ENCODE measurements around the gene PROX1. TPM values are rescaled to one million over a fixed set of nuclear protein-coding genes. Genes with fewer than 3 reads are reported as not detected.

Gene PROX1
- total and polyA plus RNA-seq, 11 donors, result 6.9 to 145 (median 64.4) TPM

DNA sequence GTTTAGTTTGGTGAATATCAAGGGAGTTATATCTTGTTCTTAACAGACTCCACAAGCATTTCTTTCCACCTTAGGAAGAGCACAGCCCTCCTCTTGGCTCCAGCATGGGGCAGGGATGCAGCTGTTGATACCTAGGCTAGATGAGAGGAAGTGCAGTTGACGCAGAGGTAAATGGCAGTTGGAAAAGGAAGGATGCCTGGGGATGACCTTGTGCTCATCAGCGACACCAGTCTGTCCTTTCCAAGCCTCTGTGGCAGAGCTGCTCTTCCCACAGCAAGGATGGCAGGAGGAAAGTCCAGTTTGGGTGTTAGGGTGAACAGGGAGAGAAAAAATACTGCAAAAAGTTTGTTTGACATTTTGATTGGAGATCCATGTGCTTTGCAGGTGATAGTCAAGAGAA, 6.2 kb downstream of the PROX1 start:
- Histone ChIP-seq H3K27me3 (peaks cover 0 to 7% (median 0%) of the 10 kb centered on the region in 9 donors), H3K4me1 (peaks cover 0 to 27% (median 7%) of the 10 kb centered on the region in 12 donors), H3K4me3 (no peak overlapping the region), H3K27ac (peak overlapping the region in 4 of 12 donors; percentile 2 to 30 (median 10)), H3K9me3 (no peaks in the 10 kb centered on the region), H3K36me3 (peaks cover 0 to 14% (median 0%) of the 10 kb centered on the region in 9 donors)
- DNase-seq (no peak), ATAC-seq (no peak)
- intact Hi-C loops (cut with DNase I), result loop anchor here in 2 of 10 donors (5.0 kb wide), 2 partner anchors 33 to 113 kb away; no protein-coding TSS in a partner anchor
- 17 to 21% (median 20%) methylated on average over 2 of the region's 2 CpGs for WGBS, 4 donors
- no peak for TF ChIP-seq POLR2A (IDR thresholded peaks at IDR 0.05)
- TF ChIP-seq, protein P1, sequence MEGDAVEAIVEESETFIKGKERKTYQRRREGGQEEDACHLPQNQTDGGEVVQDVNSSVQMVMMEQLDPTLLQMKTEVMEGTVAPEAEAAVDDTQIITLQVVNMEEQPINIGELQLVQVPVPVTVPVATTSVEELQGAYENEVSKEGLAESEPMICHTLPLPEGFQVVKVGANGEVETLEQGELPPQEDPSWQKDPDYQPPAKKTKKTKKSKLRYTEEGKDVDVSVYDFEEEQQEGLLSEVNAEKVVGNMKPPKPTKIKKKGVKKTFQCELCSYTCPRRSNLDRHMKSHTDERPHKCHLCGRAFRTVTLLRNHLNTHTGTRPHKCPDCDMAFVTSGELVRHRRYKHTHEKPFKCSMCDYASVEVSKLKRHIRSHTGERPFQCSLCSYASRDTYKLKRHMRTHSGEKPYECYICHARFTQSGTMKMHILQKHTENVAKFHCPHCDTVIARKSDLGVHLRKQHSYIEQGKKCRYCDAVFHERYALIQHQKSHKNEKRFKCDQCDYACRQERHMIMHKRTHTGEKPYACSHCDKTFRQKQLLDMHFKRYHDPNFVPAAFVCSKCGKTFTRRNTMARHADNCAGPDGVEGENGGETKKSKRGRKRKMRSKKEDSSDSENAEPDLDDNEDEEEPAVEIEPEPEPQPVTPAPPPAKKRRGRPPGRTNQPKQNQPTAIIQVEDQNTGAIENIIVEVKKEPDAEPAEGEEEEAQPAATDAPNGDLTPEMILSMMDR (IDR thresholded peaks at IDR 0.05), result no peak

DNA sequence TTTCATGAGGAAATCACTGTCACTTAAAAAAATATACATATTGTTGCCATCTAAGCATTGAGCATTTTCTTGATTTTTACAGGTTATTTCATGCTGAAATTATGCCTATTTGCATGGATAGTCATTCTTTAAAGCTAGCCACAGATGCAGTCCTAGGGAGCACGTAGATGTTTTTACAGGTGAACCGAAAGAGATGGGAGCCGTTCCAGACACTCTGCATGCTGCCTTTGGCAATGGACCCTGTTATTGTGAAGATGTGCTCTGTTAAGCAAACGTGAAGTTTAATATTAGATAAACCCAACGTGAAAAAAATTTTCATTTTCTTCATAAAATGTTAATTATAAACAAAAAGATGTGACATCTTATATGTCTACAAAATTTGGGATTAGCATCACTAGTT, 7.1 kb downstream of the PROX1 start:
- TF ChIP-seq POLR2A (IDR thresholded peaks at IDR 0.05), result no peak
- WGBS, 4 donors, result 42 to 48% (median 43%) methylated on average over 5 of the region's 5 CpGs
- H3K27me3 ChIP-seq, result no peaks in the 10 kb centered on the region
- intact Hi-C loops (cut with DNase I), result loop anchor here in 2 of 10 donors (5.0 kb wide), 3 partner anchors 32 to 127 kb away; no protein-coding TSS in a partner anchor
- no peak overlapping the region for H3K4me3 ChIP-seq
- no peaks in the 10 kb centered on the region for H3K9me3 ChIP-seq
- no peak for DNase-seq
- no peak for ATAC-seq
- peaks cover 0 to 24% (median 7%) of the 10 kb centered on the region in 12 donors for H3K4me1 ChIP-seq
- H3K27ac ChIP-seq, result no peak overlapping the region
- peaks cover 0 to 17% (median 0%) of the 10 kb centered on the region in 9 donors for H3K36me3 ChIP-seq

DNA sequence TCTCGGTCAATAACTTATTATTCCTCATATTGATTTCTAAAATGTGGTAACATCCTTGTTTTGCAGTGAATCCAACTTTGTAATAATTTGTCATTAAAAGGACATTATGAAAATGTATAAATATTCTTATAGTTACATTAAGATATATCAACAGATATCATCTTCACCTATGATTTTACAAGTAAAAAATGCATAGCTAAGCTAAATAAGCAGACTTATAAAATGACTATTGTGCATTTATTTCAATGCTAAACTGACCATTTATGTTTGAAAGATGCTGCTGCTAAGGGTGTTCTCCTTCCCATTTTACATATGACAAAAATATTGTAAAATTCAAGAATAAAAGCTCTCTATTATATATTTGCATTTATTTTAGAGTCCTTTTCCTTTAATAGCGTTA, 7.8 kb downstream of the PROX1 start:
- TF ChIP-seq POLR2A (IDR thresholded peaks at IDR 0.05), result no peak
- TF ChIP-seq, protein P1 (IDR thresholded peaks at IDR 0.05), result no peak
- H3K27me3 ChIP-seq, result no peaks in the 10 kb centered on the region
- no peak for ATAC-seq
- no peak overlapping the region for H3K4me3 ChIP-seq
- intact Hi-C loops (cut with DNase I), result loop anchor here in 1 of 10 donors (5.0 kb wide), 1 partner anchor 127 kb away; no protein-coding TSS in a partner anchor
- no peaks in the 10 kb centered on the region for H3K9me3 ChIP-seq
- no peak for DNase-seq
- H3K27ac ChIP-seq, result no peak overlapping the region
- H3K4me1 ChIP-seq, result peaks cover 0 to 24% (median 7%) of the 10 kb centered on the region in 12 donors
- 72 to 85% (median 77%) methylated on average over 2 of the region's 2 CpGs for WGBS, 4 donors
- H3K36me3 ChIP-seq, result peaks cover 0 to 17% (median 0%) of the 10 kb centered on the region in 9 donors

DNA sequence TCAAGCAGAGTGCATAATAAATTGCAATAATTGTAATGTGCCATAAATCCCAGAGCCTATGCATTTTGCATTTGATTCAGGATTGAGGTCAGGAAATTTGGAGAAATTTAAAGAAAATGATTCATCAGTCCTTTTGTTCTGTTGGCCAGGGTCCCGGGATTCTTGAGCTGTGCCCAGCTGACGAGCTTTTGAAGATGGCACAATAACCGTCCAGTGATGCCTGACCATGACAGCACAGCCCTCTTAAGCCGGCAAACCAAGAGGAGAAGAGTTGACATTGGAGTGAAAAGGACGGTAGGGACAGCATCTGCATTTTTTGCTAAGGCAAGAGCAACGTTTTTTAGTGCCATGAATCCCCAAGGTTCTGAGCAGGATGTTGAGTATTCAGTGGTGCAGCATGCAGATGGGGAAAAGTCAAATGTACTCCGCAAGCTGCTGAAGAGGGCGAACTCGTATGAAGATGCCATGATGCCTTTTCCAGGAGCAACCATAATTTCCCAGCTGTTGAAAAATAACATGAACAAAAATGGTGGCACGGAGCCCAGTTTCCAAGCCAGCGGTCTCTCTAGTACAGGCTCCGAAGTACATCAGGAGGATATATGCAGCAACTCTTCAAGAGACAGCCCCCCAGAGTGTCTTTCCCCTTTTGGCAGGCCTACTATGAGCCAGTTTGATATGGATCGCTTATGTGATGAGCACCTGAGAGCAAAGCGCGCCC, 8.7 kb downstream of the PROX1 start:
- Histone ChIP-seq H3K4me3 (peak overlapping the region in 9 of 12 donors; percentile 12 to 55 (median 33)), H3K36me3 (peaks cover 0 to 21% (median 0%) of the 10 kb centered on the region in 9 donors), H3K27ac (peak overlapping the region in 10 of 12 donors; percentile 0 to 62 (median 44)), H3K27me3 (no peaks in the 10 kb centered on the region), H3K4me1 (peaks cover 0 to 24% (median 7%) of the 10 kb centered on the region in 12 donors), H3K9me3 (no peaks in the 10 kb centered on the region)
- DNase-seq, result peak in 3 of 5 donors; percentile 48 to 63 (median 62)
- intact Hi-C loops (cut with DNase I), result loop anchor here in 1 of 10 donors (5.0 kb wide), 1 partner anchor 126 kb away; no protein-coding TSS in a partner anchor
- WGBS, 4 donors, result 44 to 50% (median 46%) methylated on average over 15 of the region's 15 CpGs
- TF ChIP-seq, protein P1 (IDR thresholded peaks at IDR 0.05), result no peak
- TF ChIP-seq POLR2A (IDR thresholded peaks at IDR 0.05), result no peak
- peak; percentile 25 to 77 (median 59) for ATAC-seq
